ENCODE data around the gene XPO4.
A peak's percentile ranks its signal among the peaks of the same experiment; 100 is the strongest.
"Not testable (repeated sequence)": the region's sequence is repeated elsewhere in the genome, so short reads cannot be mapped to it uniquely, and the experiment has no call there.

The XPO4 gene

DNA sequence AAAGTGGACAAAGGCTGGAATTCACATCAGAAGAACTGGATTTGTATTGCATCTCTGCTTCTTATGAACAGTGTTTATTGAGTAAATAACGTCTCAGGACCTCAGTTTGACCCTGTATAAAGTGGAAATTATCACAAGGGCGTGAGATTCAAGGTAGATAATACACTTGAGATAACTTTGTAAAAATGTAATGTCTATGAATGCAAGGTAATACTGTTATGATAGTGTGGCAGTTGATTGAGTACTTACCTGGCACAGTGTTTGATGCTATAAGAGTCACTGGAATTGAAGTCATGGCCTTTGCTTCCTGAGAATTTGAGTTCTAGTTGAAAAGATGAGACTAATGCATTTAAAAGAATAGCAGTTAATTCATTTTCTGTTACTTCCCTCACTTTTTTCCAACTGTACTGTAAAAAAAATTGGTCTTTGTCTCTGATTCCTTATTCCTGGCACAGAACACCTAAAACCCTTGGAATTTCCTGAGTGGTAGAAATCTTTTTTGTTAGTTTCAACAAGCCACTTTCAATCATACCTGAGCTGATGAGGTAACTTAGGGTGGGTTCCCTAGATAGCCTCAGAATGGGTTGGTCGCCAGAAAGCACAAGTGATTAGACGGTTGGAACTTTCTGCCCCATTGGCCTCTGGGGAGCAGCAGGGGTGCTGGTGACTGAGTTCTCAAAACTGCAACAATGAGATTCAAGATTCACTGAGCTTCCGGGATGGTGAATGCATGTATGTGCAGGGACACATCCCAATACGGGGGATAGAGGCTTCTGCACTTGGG is 6.4 kb upstream of the XPO4 start:
- TF ChIP-seq GATA1 (IDR thresholded peaks at IDR 0.05; ENCODE audit: low read depth, low read length), result no peak
- TF ChIP-seq POLR2A (IDR thresholded peaks at IDR 0.05; ENCODE audit: low read length), result no peak
- DNase-seq, result no peak

DNA sequence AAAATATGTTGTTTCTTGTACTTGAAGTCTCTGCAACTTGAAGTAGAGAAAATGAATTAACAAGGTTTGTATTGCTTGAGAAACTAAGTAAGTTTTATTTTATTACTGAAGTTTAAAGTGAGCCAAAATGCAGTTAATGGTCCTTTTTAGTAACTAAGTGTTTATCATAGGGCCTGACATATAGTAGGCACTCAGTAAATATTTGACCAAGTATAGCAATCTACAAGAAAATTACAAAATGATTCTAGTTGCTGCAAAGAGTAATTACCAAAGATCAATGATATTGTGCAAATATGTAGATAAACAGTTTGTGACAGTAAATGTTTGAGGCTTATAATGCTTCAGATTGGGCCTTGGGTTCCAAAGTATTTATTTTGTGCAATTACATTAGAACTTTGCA is 2.4 kb upstream of the XPO4 start:
- DNase-seq, result no peak
- TF ChIP-seq GATA1 (IDR thresholded peaks at IDR 0.05; ENCODE audit: low read depth, low read length), result no peak
- no peak for TF ChIP-seq POLR2A (IDR thresholded peaks at IDR 0.05; ENCODE audit: low read length)

DNA sequence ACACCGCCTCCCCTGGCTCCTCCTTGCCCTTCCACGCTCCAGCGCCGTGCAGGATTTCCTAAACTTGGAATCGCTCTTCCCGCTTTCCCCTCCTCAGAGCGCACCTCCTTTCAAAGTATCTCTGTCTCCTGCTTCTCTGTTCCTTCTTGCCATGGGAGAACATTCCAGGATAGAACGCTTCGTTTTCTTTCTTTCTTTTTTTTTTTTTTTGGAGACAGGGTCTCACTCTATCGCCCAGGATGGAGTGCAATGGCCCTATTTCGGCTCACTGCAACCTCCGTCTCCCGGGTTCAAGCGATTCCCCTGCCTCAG is 574 bp upstream of the XPO4 start:
- no peak for DNase-seq
- TF ChIP-seq POLR2A (IDR thresholded peaks at IDR 0.05; ENCODE audit: low read length), result no peak
- no peak for TF ChIP-seq GATA1 (IDR thresholded peaks at IDR 0.05; ENCODE audit: low read depth, low read length)

DNA sequence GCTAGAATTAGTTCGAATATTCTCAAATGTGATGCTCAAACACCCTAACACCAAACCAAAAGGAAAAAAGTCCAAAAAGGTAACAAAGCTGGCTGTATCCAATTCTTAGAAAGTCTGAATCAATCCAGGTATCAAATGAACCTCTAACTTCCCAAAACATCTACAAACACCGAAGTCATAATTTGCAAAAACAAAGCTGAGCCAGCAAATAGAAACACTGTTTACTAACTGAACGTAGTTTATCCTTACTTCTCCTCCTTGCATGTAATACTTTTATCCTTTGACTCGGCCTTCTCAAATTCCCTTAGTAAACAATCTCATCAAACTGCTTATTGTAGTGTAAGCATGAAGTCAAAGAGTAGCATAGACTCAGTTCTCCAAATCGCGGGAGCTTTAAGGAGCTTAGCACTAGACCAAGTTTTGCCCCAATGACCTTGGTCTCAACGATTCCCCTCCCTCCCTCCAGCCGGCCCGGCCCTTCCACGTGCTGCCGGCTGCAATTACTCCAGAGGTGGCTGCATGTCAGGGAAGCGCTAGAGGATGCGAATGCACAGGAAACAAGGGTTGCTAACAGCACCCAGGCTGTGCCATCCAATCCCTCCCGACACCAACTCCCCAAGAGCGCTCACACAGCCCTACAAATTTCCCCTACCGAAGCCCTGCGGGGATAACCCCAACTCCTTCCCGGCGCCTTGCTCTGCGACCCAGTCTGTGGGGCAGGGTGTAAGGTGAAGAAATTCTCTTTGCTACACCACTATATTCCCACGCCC is 693 bp downstream of the XPO4 start:
- DNase-seq, result peak; percentile 74 to 76

DNA sequence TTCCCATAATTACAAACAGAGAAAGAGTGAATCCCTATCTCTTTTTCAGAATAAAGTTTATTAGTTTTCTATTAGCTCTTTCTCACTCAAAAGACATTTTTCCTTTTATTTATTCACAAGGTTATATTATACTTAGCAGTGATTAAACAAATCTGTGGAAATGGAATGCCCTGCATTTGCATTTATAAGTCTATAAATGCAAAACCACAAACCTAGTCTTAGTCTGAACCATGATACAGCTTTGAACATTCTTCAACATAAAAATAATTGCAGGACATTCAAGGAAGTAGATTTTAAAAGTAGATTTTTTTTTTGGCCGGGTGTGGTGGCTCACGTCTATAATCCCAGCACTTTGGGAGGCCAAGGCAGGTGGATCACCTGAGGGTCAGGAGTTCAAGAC is 8.3 kb downstream of the XPO4 start:
- TF ChIP-seq GATA1 (IDR thresholded peaks at IDR 0.05; ENCODE audit: low read depth, low read length) (no peak), POLR2A (IDR thresholded peaks at IDR 0.05; ENCODE audit: low read length) (no peak)
- no peak for DNase-seq

More for the DNA sequence above, 693 bp downstream of the XPO4 start:
- TF ChIP-seq POLR2A (IDR thresholded peaks at IDR 0.05; ENCODE audit: low read length) (no peak), GATA1 (IDR thresholded peaks at IDR 0.05; ENCODE audit: low read depth, low read length) (no peak)

DNA sequence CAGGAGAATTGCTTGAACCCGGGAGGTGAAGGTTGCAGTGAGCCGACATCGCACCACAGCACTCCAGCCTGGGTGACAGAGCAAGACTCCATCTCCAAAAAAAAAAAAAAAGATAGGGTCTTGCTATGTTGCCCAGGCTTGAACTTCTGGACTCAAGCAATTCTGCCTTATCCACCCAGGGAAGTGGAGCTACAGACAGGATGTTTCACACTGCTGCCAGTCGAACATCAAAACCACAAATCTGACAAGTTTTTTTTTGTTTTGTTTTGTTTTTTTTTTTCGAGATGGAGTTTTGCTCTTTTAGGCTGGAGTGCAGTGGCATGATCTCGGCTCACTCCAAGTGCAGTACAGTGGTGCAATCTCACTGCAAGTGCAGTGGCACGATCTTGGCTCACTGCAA is 10.8 kb downstream of the XPO4 start:
- TF ChIP-seq POLR2A (IDR thresholded peaks at IDR 0.05; ENCODE audit: low read length) (no peak), GATA1 (IDR thresholded peaks at IDR 0.05; ENCODE audit: low read depth, low read length) (no peak)
- DNase-seq, result no peak

DNA sequence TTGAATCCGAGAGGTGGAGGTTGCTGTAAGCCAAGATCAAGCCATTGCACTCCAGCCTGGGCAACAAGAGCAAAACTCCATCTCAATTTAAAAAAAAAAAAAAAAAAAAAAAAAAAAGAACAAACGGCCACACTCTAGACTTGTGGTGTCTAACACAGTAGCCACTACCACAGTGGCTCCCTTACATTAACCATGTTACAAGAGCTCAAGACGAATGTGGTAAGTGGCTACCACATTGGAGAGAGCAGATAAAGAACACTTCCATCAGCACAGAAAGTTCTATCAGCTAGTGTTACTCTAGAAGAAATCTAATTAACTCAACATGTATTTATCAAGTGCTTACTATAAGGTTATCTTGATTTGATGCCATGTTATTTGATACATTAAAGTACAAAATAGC is 11.5 kb downstream of the XPO4 start:
- no peak for DNase-seq
- no peak for TF ChIP-seq GATA1 (IDR thresholded peaks at IDR 0.05; ENCODE audit: low read depth, low read length)
- no peak for TF ChIP-seq POLR2A (IDR thresholded peaks at IDR 0.05; ENCODE audit: low read length)

DNA sequence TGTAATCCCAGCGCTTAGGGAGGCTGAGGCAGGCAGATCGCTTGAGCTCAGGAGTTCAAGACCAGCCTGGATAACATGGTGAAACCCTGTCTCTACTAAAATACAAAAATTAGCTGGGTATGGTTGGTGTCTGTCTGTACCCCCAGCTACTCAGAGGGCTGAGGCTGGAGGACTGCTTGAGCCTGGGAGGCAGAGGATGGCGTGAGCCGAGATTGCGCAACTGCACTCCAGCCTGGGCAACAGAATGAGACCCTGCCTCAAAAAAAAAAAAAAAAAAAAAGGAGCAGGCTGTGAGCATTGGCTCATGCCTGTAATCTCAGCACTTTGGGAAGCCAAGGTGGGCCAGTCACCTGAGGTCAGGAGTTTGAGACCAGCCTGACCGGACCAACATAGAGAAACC is 12.0 kb downstream of the XPO4 start:
- not testable (repeated sequence) for DNase-seq

DNA sequence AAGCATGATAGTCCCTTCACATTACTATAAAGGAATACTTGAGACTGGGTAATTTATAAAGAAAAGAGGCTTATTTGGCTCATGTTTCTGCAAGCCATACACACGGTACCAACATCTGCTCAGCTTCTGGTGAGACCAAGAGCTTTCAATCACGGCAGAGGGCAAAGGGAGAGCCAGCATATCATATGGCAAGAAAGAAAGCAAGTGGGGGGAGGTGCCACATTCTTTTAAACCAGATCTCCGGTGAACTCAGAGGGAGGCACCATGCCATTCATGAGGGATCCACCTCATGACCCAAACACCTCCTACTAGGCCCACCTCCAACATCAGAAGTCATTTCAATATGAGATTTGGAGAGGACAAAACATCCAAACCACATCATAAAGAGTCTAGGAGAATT is 20.3 kb downstream of the XPO4 start:
- no peak for DNase-seq
- no peak for TF ChIP-seq POLR2A (IDR thresholded peaks at IDR 0.05; ENCODE audit: low read length)
- TF ChIP-seq GATA1 (IDR thresholded peaks at IDR 0.05; ENCODE audit: low read depth, low read length), result no peak

DNA sequence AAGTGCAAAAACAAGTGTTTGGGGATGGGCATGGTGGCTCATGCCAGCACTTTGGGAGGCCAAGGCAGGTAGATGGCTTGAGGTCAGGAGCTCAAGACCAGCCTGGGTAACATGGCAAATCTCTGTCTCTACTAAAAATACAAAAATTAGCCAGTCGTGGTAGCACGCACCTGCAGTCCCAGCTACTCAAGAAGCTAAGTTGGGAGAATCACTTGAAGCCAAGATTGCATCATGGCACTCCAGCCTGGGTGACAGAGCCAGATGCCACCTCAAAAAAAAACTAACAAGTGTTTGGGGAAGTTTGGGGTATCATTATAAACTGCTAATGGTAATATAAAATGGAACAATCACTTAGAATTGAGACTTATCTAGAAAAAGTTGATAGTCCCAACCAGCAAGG is 24.6 kb downstream of the XPO4 start:
- no peak for DNase-seq
- TF ChIP-seq GATA1 (IDR thresholded peaks at IDR 0.05; ENCODE audit: low read depth, low read length) (no peak), POLR2A (IDR thresholded peaks at IDR 0.05; ENCODE audit: low read length) (no peak)

DNA sequence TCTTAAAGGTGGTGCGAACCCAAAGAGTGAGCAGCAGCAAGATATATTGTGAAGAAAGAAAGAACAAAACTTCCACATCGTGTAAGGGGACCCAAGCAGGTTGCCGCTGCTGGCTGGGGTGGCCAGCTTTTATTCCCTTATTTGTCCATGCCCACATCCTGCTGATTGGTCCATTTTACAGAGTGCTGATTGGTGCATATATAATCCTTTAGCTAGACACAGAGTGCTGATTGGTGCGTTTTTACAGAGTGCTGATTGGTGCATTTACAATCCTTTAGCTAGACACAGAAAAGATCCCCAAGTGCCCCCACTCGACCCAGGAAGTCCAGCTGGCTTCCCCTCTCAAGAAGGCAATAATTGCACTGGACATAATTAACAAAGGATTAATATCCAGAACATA is 25.7 kb downstream of the XPO4 start:
- peak; percentile 19 to 20 for DNase-seq

DNA sequence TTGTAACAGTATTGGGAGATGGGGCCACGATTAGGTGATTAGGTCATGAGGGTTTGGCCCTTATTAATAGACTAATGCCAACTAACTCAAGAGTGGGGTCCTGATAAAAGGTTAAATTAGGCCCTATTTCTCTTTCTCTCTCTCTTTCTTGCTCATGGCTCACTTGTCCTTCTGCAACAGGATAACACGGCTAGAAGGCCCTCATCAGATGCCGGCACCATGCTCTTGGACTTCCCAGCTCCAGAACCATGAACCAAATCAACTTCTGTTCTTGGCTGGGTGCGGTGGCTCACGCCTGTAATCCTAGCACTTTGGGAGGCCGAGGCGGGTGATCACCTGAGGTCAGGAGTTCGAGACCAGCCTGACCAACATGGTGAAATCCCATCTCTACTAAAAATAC is 28.1 kb downstream of the XPO4 start:
- DNase-seq, result not testable (repeated sequence)

DNA sequence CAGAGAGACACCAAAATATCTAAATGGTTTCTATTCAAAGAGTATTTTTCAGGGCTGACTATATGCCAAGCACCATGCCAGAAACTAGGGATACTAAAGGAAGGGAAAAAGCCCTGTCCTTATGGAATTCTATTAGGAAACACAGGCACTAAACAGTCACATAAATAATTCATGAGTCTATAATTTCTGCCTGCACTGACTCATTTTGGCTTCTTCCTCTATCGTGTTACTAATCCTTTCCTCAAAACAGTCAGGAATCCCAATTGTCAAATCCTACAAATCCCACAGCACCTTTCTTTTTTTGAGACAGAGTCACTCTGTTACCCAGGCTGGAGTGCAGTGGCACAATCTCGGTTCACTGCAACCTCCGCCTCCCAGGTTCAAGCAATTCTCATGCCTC is 29.2 kb downstream of the XPO4 start:
- TF ChIP-seq GATA1 (IDR thresholded peaks at IDR 0.05; ENCODE audit: low read depth, low read length), result no peak
- no peak for TF ChIP-seq POLR2A (IDR thresholded peaks at IDR 0.05; ENCODE audit: low read length)
- no peak for DNase-seq

DNA sequence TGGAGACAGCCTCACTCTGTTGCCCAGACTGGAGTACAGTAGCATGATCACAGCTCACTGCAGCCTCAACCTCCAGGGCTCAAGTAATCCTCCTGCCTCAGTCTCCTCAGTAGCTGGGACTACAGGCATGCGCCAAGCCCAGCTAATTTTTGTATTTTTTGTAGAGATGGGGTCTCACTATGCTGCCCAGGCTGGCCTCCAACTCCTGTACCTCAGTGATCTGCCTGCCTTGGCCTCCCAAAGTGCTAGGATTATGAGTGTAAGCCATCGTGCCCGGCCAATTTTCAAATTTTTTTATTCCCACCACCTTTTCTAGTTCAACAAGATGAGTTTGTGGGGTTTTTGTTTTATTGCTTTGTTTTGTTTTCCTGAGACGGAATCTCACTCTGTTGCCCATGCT is 31.7 kb downstream of the XPO4 start:
- no peak for TF ChIP-seq GATA1 (IDR thresholded peaks at IDR 0.05; ENCODE audit: low read depth, low read length)
- no peak for TF ChIP-seq POLR2A (IDR thresholded peaks at IDR 0.05; ENCODE audit: low read length)
- no peak for DNase-seq

DNA sequence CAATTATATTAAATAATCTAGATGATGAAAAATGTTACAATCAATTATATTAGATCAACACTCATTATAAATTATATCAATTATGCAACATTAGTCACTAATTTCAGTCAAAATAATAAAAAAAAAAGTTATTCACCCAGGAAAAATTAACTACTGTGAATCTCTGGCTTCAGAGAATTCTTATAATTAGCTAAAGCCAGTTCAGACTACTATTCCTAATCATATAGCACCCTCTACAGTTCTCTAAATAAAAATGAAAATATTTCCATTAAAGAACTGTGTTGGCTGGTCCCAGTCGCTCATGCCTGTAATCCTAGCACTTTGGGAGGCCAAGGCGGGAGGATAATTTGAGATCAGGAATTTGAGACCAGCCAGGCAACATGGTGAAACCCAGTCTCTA is 33.0 kb downstream of the XPO4 start:
- TF ChIP-seq GATA1 (IDR thresholded peaks at IDR 0.05; ENCODE audit: low read depth, low read length), result no peak
- TF ChIP-seq POLR2A (IDR thresholded peaks at IDR 0.05; ENCODE audit: low read length), result no peak
- DNase-seq, result peak; percentile 11 to 40

Data from erythroblast (primary cell).